ENCODE results near the gene IL21. TPM values are rescaled to one million over a fixed set of nuclear protein-coding genes. Genes with fewer than 3 reads are reported as not detected.
"Not testable (repeated sequence)": the region's sequence is repeated elsewhere in the genome, so short reads cannot be mapped to it uniquely, and the experiment has no call there.

Gene IL21
- total RNA-seq, 1 donor from 2014 or later, result not detected

GRCh38 chr4:122661176-122662160 lies 40.6 kb upstream of the IL21 start:
- TF ChIP-seq POLR2AphosphoS5 (IDR thresholded peaks at IDR 0.05; ENCODE audit: insufficient read depth in 1 of 2, low read depth in 1 of 2) (no peak), POLR2A (IDR thresholded peaks at IDR 0.05) (no peak)
- TF ChIP-seq, protein P1, sequence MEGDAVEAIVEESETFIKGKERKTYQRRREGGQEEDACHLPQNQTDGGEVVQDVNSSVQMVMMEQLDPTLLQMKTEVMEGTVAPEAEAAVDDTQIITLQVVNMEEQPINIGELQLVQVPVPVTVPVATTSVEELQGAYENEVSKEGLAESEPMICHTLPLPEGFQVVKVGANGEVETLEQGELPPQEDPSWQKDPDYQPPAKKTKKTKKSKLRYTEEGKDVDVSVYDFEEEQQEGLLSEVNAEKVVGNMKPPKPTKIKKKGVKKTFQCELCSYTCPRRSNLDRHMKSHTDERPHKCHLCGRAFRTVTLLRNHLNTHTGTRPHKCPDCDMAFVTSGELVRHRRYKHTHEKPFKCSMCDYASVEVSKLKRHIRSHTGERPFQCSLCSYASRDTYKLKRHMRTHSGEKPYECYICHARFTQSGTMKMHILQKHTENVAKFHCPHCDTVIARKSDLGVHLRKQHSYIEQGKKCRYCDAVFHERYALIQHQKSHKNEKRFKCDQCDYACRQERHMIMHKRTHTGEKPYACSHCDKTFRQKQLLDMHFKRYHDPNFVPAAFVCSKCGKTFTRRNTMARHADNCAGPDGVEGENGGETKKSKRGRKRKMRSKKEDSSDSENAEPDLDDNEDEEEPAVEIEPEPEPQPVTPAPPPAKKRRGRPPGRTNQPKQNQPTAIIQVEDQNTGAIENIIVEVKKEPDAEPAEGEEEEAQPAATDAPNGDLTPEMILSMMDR (IDR thresholded peaks at IDR 0.05), result no peak
- no peak overlapping the region for H3K4me3 ChIP-seq
- peaks cover 12% of the 10 kb centered on the region for H3K4me1 ChIP-seq
- DNase-seq (ENCODE audit: extremely low spot score in 2 of 2), result no peak
- no peaks in the 10 kb centered on the region for H3K36me3 ChIP-seq
- no peak overlapping the region for H3K27ac ChIP-seq
- no peaks in the 10 kb centered on the region for H3K27me3 ChIP-seq
- no peaks in the 10 kb centered on the region for H3K9me3 ChIP-seq
- intact Hi-C loops (cut with DNase I), result no loop called here

GRCh38 chr4:122658818-122659295 lies 38.0 kb upstream of the IL21 start:
- Histone ChIP-seq H3K4me1 (no peaks in the 10 kb centered on the region), H3K27me3 (no peaks in the 10 kb centered on the region), H3K27ac (no peak overlapping the region), H3K9me3 (no peaks in the 10 kb centered on the region), H3K36me3 (no peaks in the 10 kb centered on the region), H3K4me3 (no peak overlapping the region)
- TF ChIP-seq, protein P1 (IDR thresholded peaks at IDR 0.05), result no peak
- TF ChIP-seq POLR2A (IDR thresholded peaks at IDR 0.05) (no peak), POLR2AphosphoS5 (IDR thresholded peaks at IDR 0.05; ENCODE audit: insufficient read depth in 1 of 2, low read depth in 1 of 2) (no peak)
- no peak for DNase-seq (ENCODE audit: extremely low spot score in 2 of 2)
- intact Hi-C loops (cut with DNase I), result no loop called here

- Histone ChIP-seq H3K4me3 (no peak overlapping the region), H3K27me3 (no peaks in the 10 kb centered on the region), H3K4me1 (no peaks in the 10 kb centered on the region), H3K27ac (no peak overlapping the region), H3K9me3 (no peaks in the 10 kb centered on the region), H3K36me3 (no peaks in the 10 kb centered on the region)
- intact Hi-C loops (cut with DNase I), result no loop called here
- no peak for DNase-seq (ENCODE audit: extremely low spot score in 2 of 2)
- TF ChIP-seq POLR2AphosphoS5 (IDR thresholded peaks at IDR 0.05; ENCODE audit: insufficient read depth in 1 of 2, low read depth in 1 of 2), result no peak
- no peak for TF ChIP-seq POLR2A (IDR thresholded peaks at IDR 0.05)
- TF ChIP-seq, protein P1 (IDR thresholded peaks at IDR 0.05), result no peak
These were observed 37.5 kb upstream of the IL21 start for GRCh38 chr4:122658377-122658776.

DNA sequence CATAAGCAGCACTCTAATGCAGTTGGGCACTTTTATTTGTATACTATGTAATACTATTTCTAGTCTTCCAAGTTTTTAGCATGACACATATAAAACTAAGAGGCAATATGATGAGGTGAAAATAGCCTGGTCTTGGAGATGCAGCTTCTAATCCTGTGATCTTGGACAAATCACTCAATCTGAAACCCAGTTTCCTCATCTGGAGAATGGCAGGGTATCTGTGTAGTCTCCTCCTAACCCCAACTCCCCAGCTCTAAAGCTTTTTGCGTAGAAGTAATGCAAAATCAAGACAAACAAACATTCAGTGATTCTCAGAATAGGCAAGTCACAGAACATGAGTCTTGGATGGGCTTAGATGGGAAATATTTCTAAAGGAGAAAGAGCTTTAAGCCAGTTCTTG lies 36.7 kb upstream of the IL21 start:
- Histone ChIP-seq H3K4me3 (no peak overlapping the region), H3K36me3 (no peaks in the 10 kb centered on the region), H3K4me1 (no peaks in the 10 kb centered on the region), H3K9me3 (no peaks in the 10 kb centered on the region), H3K27me3 (no peaks in the 10 kb centered on the region), H3K27ac (no peak overlapping the region)
- TF ChIP-seq POLR2AphosphoS5 (IDR thresholded peaks at IDR 0.05; ENCODE audit: insufficient read depth in 1 of 2, low read depth in 1 of 2), result no peak
- no peak for TF ChIP-seq POLR2A (IDR thresholded peaks at IDR 0.05)
- TF ChIP-seq, protein P1 (IDR thresholded peaks at IDR 0.05), result no peak
- intact Hi-C loops (cut with DNase I), result no loop called here
- no peak for DNase-seq (ENCODE audit: extremely low spot score in 2 of 2)

- H3K27ac ChIP-seq; H3K4me1 ChIP-seq; H3K36me3 ChIP-seq; H3K4me3 ChIP-seq; intact Hi-C loops (cut with DNase I); H3K9me3 ChIP-seq; H3K27me3 ChIP-seq; DNase-seq (ENCODE audit: extremely low spot score in 2 of 2): not testable (repeated sequence)
These were observed 35.7 kb upstream of the IL21 start for GRCh38 chr4:122656583-122656982.

All from vagina (tissue), 2 donors.